ENCODE measurements around the gene ZFY.

DNA sequence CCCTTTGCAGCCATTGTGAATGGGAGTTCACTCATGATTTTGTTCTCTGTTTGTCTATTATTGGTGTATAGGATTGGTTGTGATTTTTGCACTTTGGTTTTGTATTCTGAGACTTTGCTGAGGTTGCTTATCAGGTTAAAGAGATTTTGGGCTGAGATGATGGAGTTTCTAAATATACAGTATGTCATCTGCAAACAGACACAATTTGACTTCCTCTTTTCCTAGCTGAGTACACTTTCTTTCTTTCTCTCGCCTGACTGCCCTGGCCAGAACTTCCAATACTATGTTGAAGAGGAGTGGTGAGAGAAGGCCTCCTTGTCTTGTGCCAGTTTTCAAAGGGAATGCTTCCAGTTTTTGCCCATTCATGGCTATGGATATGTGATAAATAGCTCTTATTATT is 81.4 kb downstream of the ZFY start:
- TF ChIP-seq POLR2A (IDR thresholded peaks at IDR 0.05; ENCODE audit: low read length) = no peak
- TF ChIP-seq GATA1 (IDR thresholded peaks at IDR 0.05; ENCODE audit: low read depth, low read length) = no peak
